ENCODE data around the gene ITGB4.
"Not testable (repeated sequence)": the region's sequence is repeated elsewhere in the genome, so short reads cannot be mapped to it uniquely, and the experiment has no call there.

ITGB4 gene

GRCh38 chr17:75753514-75754377 is 32.5 kb downstream of the ITGB4 start:
- DNase-seq (ENCODE audit: low spot score), result peak; percentile 70

- DNase-seq (ENCODE audit: low spot score), result no peak
Observed at GRCh38 chr17:75754378-75755204, 33.3 kb downstream of the ITGB4 start.

GRCh38 chr17:75755205-75755901 is 34.1 kb downstream of the ITGB4 start:
- no peak for DNase-seq (ENCODE audit: low spot score)

- DNase-seq (ENCODE audit: low spot score), result no peak
Observed at GRCh38 chr17:75755990-75756389, 34.7 kb downstream of the ITGB4 start.

GRCh38 chr17:75756451-75757085 is 35.3 kb downstream of the ITGB4 start:
- no peak for DNase-seq (ENCODE audit: low spot score)

- no peak for DNase-seq (ENCODE audit: low spot score)
Observed at GRCh38 chr17:75757086-75757681, 35.9 kb downstream of the ITGB4 start.

GRCh38 chr17:75758131-75758905 is 37.1 kb downstream of the ITGB4 start:
- DNase-seq (ENCODE audit: low spot score), result no peak

- no peak for DNase-seq (ENCODE audit: low spot score)
Observed at GRCh38 chr17:75759457-75759856, 38.2 kb downstream of the ITGB4 start.

GRCh38 chr17:75759978-75760640 is 38.9 kb downstream of the ITGB4 start:
- DNase-seq (ENCODE audit: low spot score), result not testable (repeated sequence)

- no peak for DNase-seq (ENCODE audit: low spot score)
Observed at GRCh38 chr17:75762513-75763268, 41.4 kb downstream of the ITGB4 start.

- no peak for DNase-seq (ENCODE audit: low spot score)
Observed at GRCh38 chr17:75763269-75763607, 42.0 kb downstream of the ITGB4 start.

- no peak for DNase-seq (ENCODE audit: low spot score)
Observed at GRCh38 chr17:75763613-75764416, 42.6 kb downstream of the ITGB4 start.

GRCh38 chr17:75764417-75764710 is 43.1 kb downstream of the ITGB4 start:
- DNase-seq (ENCODE audit: low spot score), result no peak

- peak; percentile 52 for DNase-seq (ENCODE audit: low spot score)
Observed at GRCh38 chr17:75764711-75765421, 43.6 kb downstream of the ITGB4 start, which contains the start of gene GALK1. TSS of gene GALK1 (minus strand) at chr17:75765192. CDS start at chr17:75765136, 56 bp downstream.

GRCh38 chr17:75765981-75766380 is 44.7 kb downstream of the ITGB4 start:
- no peak for DNase-seq (ENCODE audit: low spot score)

- no peak for DNase-seq (ENCODE audit: low spot score)
Observed at GRCh38 chr17:75767881-75768280, 46.6 kb downstream of the ITGB4 start.

- DNase-seq (ENCODE audit: low spot score), result no peak
Observed at GRCh38 chr17:75769536-75769935, 48.3 kb downstream of the ITGB4 start.

All from hematopoietic multipotent progenitor cell treated with erythropoietin and hydrocortisone succinate and interleukin-3 and kit ligand, for 15 days (in vitro differentiated cells).